ENCODE results near the gene MECR. TPM values are rescaled to one million over a fixed set of nuclear protein-coding genes. Genes with fewer than 3 reads are reported as not detected.

The MECR gene
- total RNA-seq, 1 donor, result 23.5 TPM

DNA sequence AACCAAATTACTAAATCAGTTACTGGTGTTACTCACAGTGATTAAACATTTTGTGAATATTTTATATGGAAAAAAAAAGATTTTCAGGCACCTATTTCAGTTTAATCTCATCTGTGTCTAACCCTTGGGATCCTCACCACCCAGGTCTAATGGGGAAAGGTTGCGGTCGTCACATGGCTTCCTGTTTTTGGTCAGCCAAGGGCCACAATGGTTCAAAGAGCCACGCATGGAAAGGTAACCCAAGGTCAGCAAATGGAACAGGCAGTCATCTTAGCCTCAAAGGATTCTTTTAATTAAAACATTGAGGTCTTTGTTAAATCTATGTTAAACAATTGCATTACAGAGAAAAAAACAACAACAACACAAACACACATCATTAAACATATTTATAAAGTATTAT is 71.0 kb downstream of the MECR start:
- H3K36me3 ChIP-seq (ENCODE audit: insufficient read depth, low read length), result peaks cover 87% of the 10 kb centered on the region
- H3K79me2 ChIP-seq (ENCODE audit: insufficient read depth, low read length), result peaks cover 90% of the 10 kb centered on the region
- no peak overlapping the region for H3K27ac ChIP-seq (ENCODE audit: low read depth, low read length)
- H3K4me2 ChIP-seq (ENCODE audit: insufficient read depth, low read length), result no peak overlapping the region
- TF ChIP-seq CTCF (IDR thresholded peaks at IDR 0.05; ENCODE audit: extremely low read depth, low read depth, low read length), result no peak
- no peaks in the 10 kb centered on the region for H3K27me3 ChIP-seq (ENCODE audit: insufficient read depth, low read length)
- H4K20me1 ChIP-seq (ENCODE audit: insufficient read depth, low read length), result peaks cover 44% of the 10 kb centered on the region
- H2AFZ ChIP-seq (ENCODE audit: low read length), result no peak overlapping the region
- no peaks in the 10 kb centered on the region for H3K9me3 ChIP-seq (ENCODE audit: low read depth, low read length)
- DNase-seq (ENCODE audit: insufficient read length, low spot score, missing footprints), result no peak
- H3K4me3 ChIP-seq (ENCODE audit: insufficient read depth, low read length), result no peak overlapping the region
- peaks cover 5% of the 10 kb centered on the region for H3K4me1 ChIP-seq (ENCODE audit: insufficient read depth, low read length)

DNA sequence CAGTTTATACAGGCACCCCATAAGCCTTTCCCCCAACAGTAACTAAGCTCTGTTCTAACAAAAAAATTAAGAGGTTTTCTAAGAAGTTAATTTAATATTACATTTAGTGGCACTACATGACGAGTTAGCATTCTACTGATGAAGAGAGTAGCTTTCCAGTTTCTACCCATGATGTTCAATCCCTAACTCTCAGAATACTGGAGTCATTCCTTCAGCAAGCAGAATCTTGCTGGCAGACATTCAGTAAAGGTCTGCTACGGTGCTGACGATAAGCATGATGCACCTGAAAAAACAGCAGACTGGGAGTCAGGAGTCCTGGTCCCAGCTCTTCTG is 73.5 kb downstream of the MECR start:
- Histone ChIP-seq H3K4me1 (ENCODE audit: insufficient read depth, low read length) (no peaks in the 10 kb centered on the region), H4K20me1 (ENCODE audit: insufficient read depth, low read length) (peaks cover 24% of the 10 kb centered on the region), H3K27me3 (ENCODE audit: insufficient read depth, low read length) (no peaks in the 10 kb centered on the region), H3K4me3 (ENCODE audit: insufficient read depth, low read length) (no peak overlapping the region), H3K9me3 (ENCODE audit: low read depth, low read length) (no peaks in the 10 kb centered on the region), H3K4me2 (ENCODE audit: insufficient read depth, low read length) (no peak overlapping the region), H3K79me2 (ENCODE audit: insufficient read depth, low read length) (peaks cover 78% of the 10 kb centered on the region), H2AFZ (ENCODE audit: low read length) (no peak overlapping the region), H3K36me3 (ENCODE audit: insufficient read depth, low read length) (peaks cover 89% of the 10 kb centered on the region), H3K27ac (ENCODE audit: low read depth, low read length) (no peak overlapping the region)
- no peak for TF ChIP-seq CTCF (IDR thresholded peaks at IDR 0.05; ENCODE audit: extremely low read depth, low read depth, low read length)
- DNase-seq (ENCODE audit: insufficient read length, low spot score, missing footprints), result no peak

GRCh38 chr1:29156543-29157268 is 74.0 kb downstream of the MECR start:
- no peak overlapping the region for H3K27ac ChIP-seq (ENCODE audit: low read depth, low read length)
- peaks cover 90% of the 10 kb centered on the region for H3K36me3 ChIP-seq (ENCODE audit: insufficient read depth, low read length)

More at GRCh38 chr1:29156543-29157268, 74.0 kb downstream of the MECR start:
- Histone ChIP-seq H3K4me1 (ENCODE audit: insufficient read depth, low read length) (no peaks in the 10 kb centered on the region), H3K27me3 (ENCODE audit: insufficient read depth, low read length) (no peaks in the 10 kb centered on the region), H3K9me3 (ENCODE audit: low read depth, low read length) (no peaks in the 10 kb centered on the region), H2AFZ (ENCODE audit: low read length) (no peak overlapping the region), H4K20me1 (ENCODE audit: insufficient read depth, low read length) (peaks cover 23% of the 10 kb centered on the region), H3K79me2 (ENCODE audit: insufficient read depth, low read length) (peaks cover 77% of the 10 kb centered on the region), H3K4me2 (ENCODE audit: insufficient read depth, low read length) (no peak overlapping the region), H3K4me3 (ENCODE audit: insufficient read depth, low read length) (no peak overlapping the region)
- DNase-seq (ENCODE audit: insufficient read length, low spot score, missing footprints), result no peak
- TF ChIP-seq CTCF (IDR thresholded peaks at IDR 0.05; ENCODE audit: extremely low read depth, low read depth, low read length), result no peak

All from osteoblast (primary cell).